IMR-90 (cell line): ENCODE results near the gene DNM3. TPM values are rescaled to one million over a fixed set of nuclear protein-coding genes. Genes with fewer than 3 reads are reported as not detected.
A peak's percentile ranks its signal among the peaks of the same experiment; 100 is the strongest.

Experiments
- ATAC-seq: fragments of 200-7000 bp; cut with Tn5 transposase; 2 replicates; pipeline ENCODE4 v1.9.1; 2020; ENCODE audit warnings: low read depth, mild to moderate bottlenecking, moderate library complexity
- BruUV-seq: library from RNA; stranded (reverse); fragments of 400-500 nt; replicated peaks from 2 replicates; lab custom pipeline; 2021; lab: Mats Ljungman, UMichigan
- CTCF ChIA-PET: fragments of 300-600 bp; formaldehyde crosslinking; extraction: SDS; loops from one replicate; lab custom pipeline; 2021; ENCODE audit warnings: antibody characterized with exemption; lab: Yijun Ruan, JAX
- POLR2A ChIA-PET: fragments of 300-600 bp; sonication (Branson Sonifier 250); formaldehyde crosslinking; loops from one replicate; lab custom pipeline; 2022; ENCODE audit warnings: antibody characterized with exemption; ENCODE audit not compliant: unreplicated experiment; lab: Charles Lee
- DNase-seq: peaks from one replicate; pipeline ENCODE4 v3.0.0; 2013
- H2AFZ ChIP-seq: replicated peaks from 2 replicates; pipeline ENCODE3; 2013; ENCODE audit warnings: low read length, mild to moderate bottlenecking; ENCODE audit not compliant: poor library complexity
- H2AK5ac ChIP-seq: 2 replicates; pipeline ENCODE4 v1.6.1; 2013; ENCODE audit warnings: low read depth, low read length, inconsistent platforms
- H2AK9ac ChIP-seq: replicated peaks from 2 replicates; pipeline ENCODE3; 2013; ENCODE audit warnings: mild to moderate bottlenecking, low read depth, low read length, moderate library complexity; ENCODE audit not compliant: poor library complexity
- H2BK120ac ChIP-seq: 2 replicates; pipeline ENCODE4 v1.6.1; 2013; ENCODE audit warnings: low read depth, low read length, inconsistent platforms
- H2BK15ac ChIP-seq: 3 replicates; pipeline ENCODE4 v1.6.1; 2013; ENCODE audit warnings: low read depth, low read length, inconsistent platforms
- H2BK20ac ChIP-seq: 2 replicates; pipeline ENCODE4 v1.6.1; 2013; ENCODE audit warnings: low read depth, mild to moderate bottlenecking, inconsistent platforms, low read length, moderate library complexity
- H2BK5ac ChIP-seq: 2 replicates; pipeline ENCODE4 v1.6.1; 2013; ENCODE audit warnings: mild to moderate bottlenecking, low read depth, low read length, inconsistent platforms; ENCODE audit not compliant: poor library complexity, severe bottlenecking
- H3K14ac ChIP-seq: replicated peaks from 2 replicates; pipeline ENCODE4 v1.6.1; 2013; ENCODE audit warnings: low read depth, low read length, inconsistent platforms
- H3K18ac ChIP-seq: 2 replicates; pipeline ENCODE4 v1.6.1; 2013; ENCODE audit warnings: low read depth, low read length, control low read depth
- H3K23ac ChIP-seq: 2 replicates; pipeline ENCODE4 v1.6.1; 2013; ENCODE audit warnings: low read depth, low read length, inconsistent platforms
- H3K27ac ChIP-seq: 2 replicates; pipeline ENCODE4 v1.5.1; 2013; ENCODE audit warnings: mild to moderate bottlenecking, control low read depth, low read length; ENCODE audit not compliant: insufficient read depth
- H3K27me3 ChIP-seq: 2 replicates; pipeline ENCODE4 v1.6.1; 2013; ENCODE audit warnings: low read length; ENCODE audit not compliant: control insufficient read depth, insufficient read depth
- H3K36me3 ChIP-seq: 2 replicates; pipeline ENCODE4 v1.6.1; 2013; ENCODE audit warnings: low read length, mixed read lengths; ENCODE audit not compliant: control insufficient read depth, insufficient read depth
- H3K4ac ChIP-seq: 2 replicates; pipeline ENCODE4 v1.6.1; 2013; ENCODE audit warnings: low read depth, low read length, inconsistent platforms
- H3K4me1 ChIP-seq: 2 replicates; pipeline ENCODE4 v1.6.1; 2013; ENCODE audit warnings: low read length, mixed read lengths; ENCODE audit not compliant: control insufficient read depth, insufficient read depth
- H3K4me2 ChIP-seq: 2 replicates; pipeline ENCODE4 v1.6.1; 2013; ENCODE audit warnings: low read depth, mild to moderate bottlenecking, control low read depth, low read length, moderate library complexity
- H3K4me3 ChIP-seq: 2 replicates; pipeline ENCODE4 v1.5.1; 2013; ENCODE audit warnings: low read depth, mild to moderate bottlenecking, control low read depth, low read length, moderate library complexity; ENCODE audit not compliant: insufficient read depth
- H3K56ac ChIP-seq: 2 replicates; pipeline ENCODE4 v1.6.1; 2013; ENCODE audit warnings: low read length, inconsistent platforms; ENCODE audit not compliant: insufficient read depth; ENCODE audit errors: extremely low read depth
- H3K79me1 ChIP-seq, 2 experiments: 2 replicates each; pipeline ENCODE4 v1.6.1; 2013; ENCODE audit warnings: low read length in 2 of 2, inconsistent platforms in 1 of 2, low read depth in 1 of 2
- H3K9ac ChIP-seq: 2 replicates; pipeline ENCODE4 v1.6.1; 2013; ENCODE audit warnings: low read depth, low read length, control low read depth
- H3K9me1 ChIP-seq: 2 replicates; pipeline ENCODE4 v1.6.1; 2013; ENCODE audit warnings: low read length, inconsistent platforms; ENCODE audit not compliant: insufficient read depth
- H3K9me3 ChIP-seq: 2 replicates; pipeline ENCODE4 v1.6.1; 2013; ENCODE audit warnings: low read length; ENCODE audit not compliant: control insufficient read depth, insufficient read depth
- H4K20me1 ChIP-seq: 2 replicates; pipeline ENCODE4 v1.6.1; 2013; ENCODE audit warnings: low read length, inconsistent platforms; ENCODE audit not compliant: insufficient read depth
- H4K5ac ChIP-seq: 2 replicates; pipeline ENCODE4 v1.6.1; 2013; ENCODE audit warnings: mild to moderate bottlenecking, low read depth, low read length, control low read depth
- H4K8ac ChIP-seq, 2 experiments: 2 replicates each; pipeline ENCODE4 v1.6.1; 2013; ENCODE audit warnings: low read depth in 2 of 2, low read length in 2 of 2, control low read depth in 1 of 2, inconsistent platforms in 1 of 2
- H4K91ac ChIP-seq: 2 replicates; pipeline ENCODE4 v1.6.1; 2013; ENCODE audit warnings: low read depth, low read length, inconsistent platforms; ENCODE audit not compliant: insufficient read depth
- CEBPB ChIP-seq: IDR thresholded peaks from 2 replicates; pipeline ENCODE4 v1.6.1; 2012; ENCODE audit warnings: low read depth, low read length, improper control_type of control experiment
- MAFK ChIP-seq: IDR thresholded peaks from 2 replicates; pipeline ENCODE4 v1.6.1; 2012; ENCODE audit warnings: low read depth, low read length, improper control_type of control experiment
- MXI1 ChIP-seq: IDR thresholded peaks from 2 replicates; pipeline ENCODE4 v1.6.1; 2012; ENCODE audit warnings: low read depth, mild to moderate bottlenecking, low read length, moderate library complexity, borderline replicate concordance
- POLR2A ChIP-seq: IDR thresholded peaks from 2 replicates; pipeline ENCODE4 v1.6.1; 2012; ENCODE audit warnings: mild to moderate bottlenecking, low read depth, low read length
- RAD21 ChIP-seq: IDR thresholded peaks from 2 replicates; pipeline ENCODE4 v1.6.1; 2012; ENCODE audit warnings: low read length, improper control_type of control experiment
- RFX5 ChIP-seq: IDR thresholded peaks from 2 replicates; pipeline ENCODE4 v1.8.0; 2012; ENCODE audit warnings: low read depth, mild to moderate bottlenecking, low read length, moderate library complexity
- WGBS, 2 experiments: methylation state at CpG; one replicate each; pipeline versions ENCODE4 v1.1.5 to v1.1.7; 2013; ENCODE audit warnings: missing lambda C conversion rate in 2 of 2; ENCODE audit not compliant: insufficient read length in 1 of 2; ENCODE audit errors: extremely low coverage in 2 of 2; 5-methylcytosine and 5-hydroxymethylcytosine counted together
- dilution Hi-C: fragments of 300-500 bp; cut with HindIII; formaldehyde crosslinking; loops from one replicate; pipeline ENCODE4 v1.14.3; 2018; ENCODE audit warnings: low sequenced_read_pairs; ENCODE audit not compliant: unreplicated experiment
- in situ Hi-C: fragments of 300-500 bp; cut with MboI; formaldehyde crosslinking; loops from 3 replicates; pipeline ENCODE4 v1.14.3; 2019; ENCODE audit warnings: low sequenced_read_pairs, inconsistent platforms, mixed read lengths
- intact Hi-C: fragments of 100-400 bp; cut with micrococcal nuclease; formaldehyde crosslinking; loops from 2 replicates; pipeline ENCODE4 v1.10.0; 2022
- polyA plus RNA-seq, 3 experiments: library from polyadenylated mRNA; depleted of rRNA; stranded (reverse); fragments of >200 nt; gene quantifications; 2 replicates each; pipeline ENCODE4 v1.2.3, GENCODE V29; 2012; ENCODE audit warnings: low replicate concordance in 1 of 3
- total RNA-seq: library from RNA; depleted of rRNA; stranded (reverse); fragments of >200 nt; gene quantifications from 2 replicates; pipeline ENCODE4 v1.2.3, GENCODE V29; 2012

The DNM3 gene
- total and polyA plus RNA-seq, 2 of the 4 experiments (the other 2 are of a cell fraction), result 0.36 TPM

GRCh38 chr1:172179918-172180317 is 338.6 kb downstream of the DNM3 start:
- Histone ChIP-seq H3K9ac (no peak overlapping the region), H3K23ac (peak overlapping the region; percentile 2; the same call in 1 of the 2 replicates), H2AK5ac (peak overlapping the region; percentile 29; the same call in 1 of the 2 replicates), H3K56ac (no peak overlapping the region), H3K79me1 (no peaks in the 10 kb centered on the region), H4K91ac (no peak overlapping the region), H2BK15ac (no peak overlapping the region), H3K27me3 (no peaks in the 10 kb centered on the region), H3K18ac (peak overlapping the region; percentile 62; the same call in 1 of the 2 replicates), H2AFZ (no peak overlapping the region), H3K4me2 (no peak overlapping the region), H4K5ac (no peak overlapping the region), H3K4me3 (no peak overlapping the region), H3K4ac (peak overlapping the region; percentile 46; the same call in 1 of the 2 replicates), H3K4me1 (peaks cover 7% of the 10 kb centered on the region), H2AK9ac (no peak overlapping the region), H3K9me3 (no peaks in the 10 kb centered on the region), H2BK120ac (peak overlapping the region; percentile 63; the same call in 1 of the 2 replicates), H3K27ac (no peak overlapping the region), H2BK5ac (no peak overlapping the region), H3K9me1 (peaks cover 2% of the 10 kb centered on the region; the same call in 1 of the 2 replicates), H4K8ac (0 out of 4 replicates have a peak overlapping the region, but pooled peaks of 1 of the 2 experiments have one; percentile 67), H2BK20ac (peak overlapping the region; percentile 49; the same call in 1 of the 2 replicates), H3K36me3 (no peaks in the 10 kb centered on the region), H4K20me1 (no peaks in the 10 kb centered on the region), H3K14ac (peak overlapping the region; percentile 61; the same call in 1 of the 2 replicates)
- ChIA-PET POLR2A (no interaction called here), CTCF (interaction anchor here (0.6 to 1.0 kb wide), 3 partner anchors 16 to 863 kb away, joined by 3 read pairs; no protein-coding TSS in a partner anchor)
- dilution Hi-C loops (no loop called here), intact Hi-C loops (loop anchor here (1.0 to 2.0 kb wide), 2 partner anchors 15 to 36 kb away; no protein-coding TSS in a partner anchor), in situ Hi-C loops (no loop called here)
- no TSS peak for BruUV-seq
- ATAC-seq (no peak), DNase-seq (no peak)
- TF ChIP-seq MXI1, result no peak
- TF ChIP-seq RFX5, result no peak
- no peak for TF ChIP-seq MAFK
- no peak for TF ChIP-seq RAD21
- no peak for TF ChIP-seq CEBPB
- no peak for TF ChIP-seq POLR2A
- WGBS, 2 experiments, result no CpG with 5 or more reads among the region's 3 CpGs
